Astrocyte (in vitro differentiated cells and primary cell): ENCODE results near the gene ATP6V0B.

Source experiments
- EZH2 ChIP-seq: IDR thresholded peaks from 2 replicates; pipeline ENCODE4 v1.6.1; 2012; ENCODE audit warnings: mild to moderate bottlenecking, low read length, inconsistent platforms; ENCODE audit not compliant: insufficient read depth
- TF ChIP-seq, protein P1 (sequence below): IDR thresholded peaks from 2 replicates; pipeline ENCODE4 v1.5.1; 2011; ENCODE audit warnings: low read depth, mild to moderate bottlenecking, inconsistent platforms, low read length, moderate library complexity; ENCODE audit not compliant: insufficient read depth

DNA sequence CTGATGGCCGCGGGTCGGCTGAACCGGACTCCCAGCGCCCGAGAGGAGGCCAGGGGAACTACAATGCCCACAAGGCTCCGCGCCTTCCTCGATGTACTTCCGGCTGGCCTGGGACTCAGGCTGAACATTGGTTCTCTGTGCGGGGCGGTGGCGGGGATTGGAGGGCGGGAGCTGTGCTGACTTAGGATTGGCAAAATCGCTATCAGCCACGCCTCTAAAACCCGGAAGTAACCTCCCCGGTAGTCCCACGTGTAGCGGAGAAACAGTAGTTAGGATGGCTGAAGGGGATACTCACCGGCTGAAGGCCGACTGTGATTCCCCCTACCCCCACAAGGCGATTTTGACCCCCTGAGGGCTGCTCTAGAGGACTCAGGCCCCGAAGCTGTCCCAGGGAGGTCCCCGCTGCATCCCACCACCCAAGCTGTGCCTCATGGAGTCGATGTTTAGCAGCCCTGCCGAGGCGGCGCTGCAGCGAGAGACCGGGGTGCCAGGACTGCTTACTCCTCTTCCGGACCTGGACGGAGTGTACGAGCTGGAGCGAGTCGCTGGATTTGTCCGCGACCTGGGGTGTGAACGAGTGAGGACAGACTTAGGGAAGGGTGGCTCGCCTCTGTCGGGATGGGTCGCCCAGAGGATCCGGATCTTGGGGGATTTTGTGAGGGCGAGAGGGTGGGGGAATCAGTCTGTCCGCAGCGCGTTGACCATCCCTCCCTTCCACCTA, 4.9 kb upstream of the ATP6V0B start, which contains the start of gene DPH2:
- TF ChIP-seq EZH2, result no peak
- TF ChIP-seq, protein P1, sequence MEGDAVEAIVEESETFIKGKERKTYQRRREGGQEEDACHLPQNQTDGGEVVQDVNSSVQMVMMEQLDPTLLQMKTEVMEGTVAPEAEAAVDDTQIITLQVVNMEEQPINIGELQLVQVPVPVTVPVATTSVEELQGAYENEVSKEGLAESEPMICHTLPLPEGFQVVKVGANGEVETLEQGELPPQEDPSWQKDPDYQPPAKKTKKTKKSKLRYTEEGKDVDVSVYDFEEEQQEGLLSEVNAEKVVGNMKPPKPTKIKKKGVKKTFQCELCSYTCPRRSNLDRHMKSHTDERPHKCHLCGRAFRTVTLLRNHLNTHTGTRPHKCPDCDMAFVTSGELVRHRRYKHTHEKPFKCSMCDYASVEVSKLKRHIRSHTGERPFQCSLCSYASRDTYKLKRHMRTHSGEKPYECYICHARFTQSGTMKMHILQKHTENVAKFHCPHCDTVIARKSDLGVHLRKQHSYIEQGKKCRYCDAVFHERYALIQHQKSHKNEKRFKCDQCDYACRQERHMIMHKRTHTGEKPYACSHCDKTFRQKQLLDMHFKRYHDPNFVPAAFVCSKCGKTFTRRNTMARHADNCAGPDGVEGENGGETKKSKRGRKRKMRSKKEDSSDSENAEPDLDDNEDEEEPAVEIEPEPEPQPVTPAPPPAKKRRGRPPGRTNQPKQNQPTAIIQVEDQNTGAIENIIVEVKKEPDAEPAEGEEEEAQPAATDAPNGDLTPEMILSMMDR, result no peak
